ENCODE measurements around the gene COL20A1. TPM values are rescaled to one million over a fixed set of nuclear protein-coding genes. Genes with fewer than 3 reads are reported as not detected.

COL20A1 gene
- total and polyA plus RNA-seq, 2 donors (not counting 1 experiment from before 2014, with no cell fraction given) = not detected

- no peak overlapping the region for H3K4me2 ChIP-seq (ENCODE audit: extremely low read depth, insufficient read depth, low read length)
- H3K36me3 ChIP-seq (ENCODE audit: control insufficient read depth, insufficient read depth, low read length) = no peaks in the 10 kb centered on the region
- no peak overlapping the region for H3K9ac ChIP-seq (ENCODE audit: insufficient read depth, low read length)
- H2AFZ ChIP-seq (ENCODE audit: low read length) = no peak overlapping the region
- H3K9me3 ChIP-seq (ENCODE audit: control insufficient read depth, insufficient read depth, low read depth, low read length) = no peaks in the 10 kb centered on the region
- H4K20me1 ChIP-seq (ENCODE audit: control insufficient read depth, extremely low read depth, insufficient read depth, low read length) = no peaks in the 10 kb centered on the region
- no peaks in the 10 kb centered on the region for H3K27me3 ChIP-seq (ENCODE audit: control insufficient read depth, insufficient read depth, low read length)
- no peak overlapping the region for H3K27ac ChIP-seq (ENCODE audit: insufficient read depth, low read length)
- H3K4me1 ChIP-seq (ENCODE audit: control insufficient read depth, extremely low read depth, insufficient read depth, low read length) = no peaks in the 10 kb centered on the region
- no peak overlapping the region for H3K4me3 ChIP-seq (replicated peaks in 1 of 4; ENCODE audit: control extremely low read depth in 1 of 4, insufficient read depth in 1 of 4, low read depth in 3 of 4, low read length in 4 of 4)
- DNase-seq (ENCODE audit: low read depth in 2 of 2) = no peak
- TF ChIP-seq CTCF (conservative IDR thresholded peaks at IDR 0.05 in 1 of 2, IDR thresholded peaks at IDR 0.05 in 1 of 2; ENCODE audit: low read depth in 1 of 2, low read length in 2 of 2) = no peak
- no peak for TF ChIP-seq EZH2 (IDR thresholded peaks at IDR 0.05; ENCODE audit: low read length, missing control alignments)
- no peaks in the 10 kb centered on the region for H3K79me2 ChIP-seq (ENCODE audit: control insufficient read depth, insufficient read depth, low read length)
Observed at GRCh38 chr20:63330940-63331339, 38.0 kb downstream of the COL20A1 start.

- DNase-seq (ENCODE audit: low read depth in 2 of 2) = no peak
- Histone ChIP-seq H3K27ac (ENCODE audit: insufficient read depth, low read length) (no peak overlapping the region), H3K27me3 (ENCODE audit: control insufficient read depth, insufficient read depth, low read length) (no peaks in the 10 kb centered on the region), H3K4me2 (ENCODE audit: extremely low read depth, insufficient read depth, low read length) (no peak overlapping the region), H2AFZ (ENCODE audit: low read length) (no peak overlapping the region), H4K20me1 (ENCODE audit: control insufficient read depth, extremely low read depth, insufficient read depth, low read length) (no peaks in the 10 kb centered on the region), H3K79me2 (ENCODE audit: control insufficient read depth, insufficient read depth, low read length) (no peaks in the 10 kb centered on the region), H3K9ac (ENCODE audit: insufficient read depth, low read length) (no peak overlapping the region), H3K9me3 (ENCODE audit: control insufficient read depth, insufficient read depth, low read depth, low read length) (no peaks in the 10 kb centered on the region), H3K4me1 (ENCODE audit: control insufficient read depth, extremely low read depth, insufficient read depth, low read length) (no peaks in the 10 kb centered on the region), H3K4me3 (replicated peaks in 1 of 4; ENCODE audit: control extremely low read depth in 1 of 4, insufficient read depth in 1 of 4, low read depth in 3 of 4, low read length in 4 of 4) (no peak overlapping the region), H3K36me3 (ENCODE audit: control insufficient read depth, insufficient read depth, low read length) (no peaks in the 10 kb centered on the region)
- TF ChIP-seq CTCF (conservative IDR thresholded peaks at IDR 0.05 in 1 of 2, IDR thresholded peaks at IDR 0.05 in 1 of 2; ENCODE audit: low read depth in 1 of 2, low read length in 2 of 2) = no peak
- no peak for TF ChIP-seq EZH2 (IDR thresholded peaks at IDR 0.05; ENCODE audit: low read length, missing control alignments)
Observed at GRCh38 chr20:63331741-63332400, 38.9 kb downstream of the COL20A1 start.

DNA sequence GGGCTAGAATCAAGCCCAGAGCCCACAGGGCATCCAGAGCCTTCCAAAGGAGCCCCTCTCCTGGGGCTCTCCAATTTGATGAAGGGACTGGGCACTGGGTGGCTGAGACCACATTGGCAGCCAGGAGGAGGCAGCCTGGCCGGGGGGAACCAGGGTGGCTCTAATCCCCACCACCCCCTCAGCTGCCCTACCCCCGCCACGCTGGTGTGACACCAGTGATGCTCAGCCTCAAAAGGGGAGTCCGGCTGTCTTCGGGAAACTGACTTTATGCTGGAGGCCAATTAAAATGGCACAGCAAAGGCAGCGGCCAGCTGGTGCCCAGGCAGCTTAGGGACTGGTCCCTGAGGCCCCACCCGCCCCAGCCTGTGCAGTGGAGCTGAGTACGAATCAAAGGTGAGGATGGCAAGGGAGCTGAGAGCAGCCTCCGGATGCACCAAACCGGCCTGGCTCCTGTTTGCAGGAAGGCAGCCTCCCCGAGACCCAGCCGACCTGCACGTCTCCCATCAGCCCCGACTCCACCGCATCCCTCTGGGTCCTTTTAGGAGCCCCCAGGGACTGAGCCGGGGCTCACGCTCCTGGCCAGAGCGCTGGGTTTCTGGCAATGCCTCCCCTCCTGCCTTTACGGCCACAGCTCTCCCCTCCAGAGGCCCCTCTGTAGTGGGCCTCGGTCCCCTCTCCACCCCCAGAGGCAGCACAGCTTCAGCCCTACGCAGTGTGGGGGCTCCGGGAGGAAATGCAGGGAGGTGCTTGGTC lies 39.7 kb downstream of the COL20A1 start:
- no peak overlapping the region for H2AFZ ChIP-seq (ENCODE audit: low read length)
- no peak overlapping the region for H3K4me2 ChIP-seq (ENCODE audit: extremely low read depth, insufficient read depth, low read length)
- H3K4me3 ChIP-seq (replicated peaks in 1 of 4; ENCODE audit: control extremely low read depth in 1 of 4, insufficient read depth in 1 of 4, low read depth in 3 of 4, low read length in 4 of 4) = no peak overlapping the region
- no peaks in the 10 kb centered on the region for H4K20me1 ChIP-seq (ENCODE audit: control insufficient read depth, extremely low read depth, insufficient read depth, low read length)
- no peaks in the 10 kb centered on the region for H3K27me3 ChIP-seq (ENCODE audit: control insufficient read depth, insufficient read depth, low read length)
- H3K9me3 ChIP-seq (ENCODE audit: control insufficient read depth, insufficient read depth, low read depth, low read length) = no peaks in the 10 kb centered on the region
- TF ChIP-seq CTCF (conservative IDR thresholded peaks at IDR 0.05 in 1 of 2, IDR thresholded peaks at IDR 0.05 in 1 of 2; ENCODE audit: low read depth in 1 of 2, low read length in 2 of 2) (no peak), EZH2 (IDR thresholded peaks at IDR 0.05; ENCODE audit: low read length, missing control alignments) (no peak)
- no peak overlapping the region for H3K9ac ChIP-seq (ENCODE audit: insufficient read depth, low read length)
- no peaks in the 10 kb centered on the region for H3K36me3 ChIP-seq (ENCODE audit: control insufficient read depth, insufficient read depth, low read length)
- H3K79me2 ChIP-seq (ENCODE audit: control insufficient read depth, insufficient read depth, low read length) = no peaks in the 10 kb centered on the region
- H3K4me1 ChIP-seq (ENCODE audit: control insufficient read depth, extremely low read depth, insufficient read depth, low read length) = no peaks in the 10 kb centered on the region
- DNase-seq (ENCODE audit: low read depth in 2 of 2) = no peak
- H3K27ac ChIP-seq (ENCODE audit: insufficient read depth, low read length) = no peak overlapping the region

Measured in fibroblast of lung (primary cell).